Coronary artery (tissue), 2 donors: ENCODE measurements around the gene STAC2.

Experiments used
- DNase-seq: peaks from one replicate; pipeline ENCODE4 v3.0.0-alpha.2; 2017; ENCODE audit warnings: low spot score
- H3K27ac ChIP-seq, 2 donors: fragments of 200-600 bp; sonication (generic); one replicate each; pipeline ENCODE4 v1.5.1; 2016 to 2019
- H3K4me3 ChIP-seq: fragments of 200-600 bp; sonication (generic); 2 replicates; pipeline ENCODE4 v1.5.1; 2016; ENCODE audit warnings: mild to moderate bottlenecking, moderate library complexity
- TF ChIP-seq, protein P1 (sequence below): fragments of 200-600 bp; sonication (generic); IDR thresholded peaks from one replicate; pipeline ENCODE4 v1.5.1; 2019; ENCODE audit warnings: antibody characterized with exemption

The STAC2 gene

GRCh38 chr17:39198186-39198566, 27.6 kb downstream of the STAC2 start:
- H3K27ac ChIP-seq, result peak overlapping the region; percentile 92 to 99
- H3K4me3 ChIP-seq, result peak overlapping the region; percentile 97
- TF ChIP-seq, protein P1, sequence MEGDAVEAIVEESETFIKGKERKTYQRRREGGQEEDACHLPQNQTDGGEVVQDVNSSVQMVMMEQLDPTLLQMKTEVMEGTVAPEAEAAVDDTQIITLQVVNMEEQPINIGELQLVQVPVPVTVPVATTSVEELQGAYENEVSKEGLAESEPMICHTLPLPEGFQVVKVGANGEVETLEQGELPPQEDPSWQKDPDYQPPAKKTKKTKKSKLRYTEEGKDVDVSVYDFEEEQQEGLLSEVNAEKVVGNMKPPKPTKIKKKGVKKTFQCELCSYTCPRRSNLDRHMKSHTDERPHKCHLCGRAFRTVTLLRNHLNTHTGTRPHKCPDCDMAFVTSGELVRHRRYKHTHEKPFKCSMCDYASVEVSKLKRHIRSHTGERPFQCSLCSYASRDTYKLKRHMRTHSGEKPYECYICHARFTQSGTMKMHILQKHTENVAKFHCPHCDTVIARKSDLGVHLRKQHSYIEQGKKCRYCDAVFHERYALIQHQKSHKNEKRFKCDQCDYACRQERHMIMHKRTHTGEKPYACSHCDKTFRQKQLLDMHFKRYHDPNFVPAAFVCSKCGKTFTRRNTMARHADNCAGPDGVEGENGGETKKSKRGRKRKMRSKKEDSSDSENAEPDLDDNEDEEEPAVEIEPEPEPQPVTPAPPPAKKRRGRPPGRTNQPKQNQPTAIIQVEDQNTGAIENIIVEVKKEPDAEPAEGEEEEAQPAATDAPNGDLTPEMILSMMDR, result no peak
- no peak for DNase-seq

GRCh38 chr17:39197380-39198185, 28.2 kb downstream of the STAC2 start, which contains the start of gene CACNB1:
CACNB1 (minus strand) TSS chr17:39197669; CDS start chr17:39197495, 174 bp downstream.
- TF ChIP-seq, protein P1, result no peak
- H3K4me3 ChIP-seq, result peak within 1 kb of the TSS; percentile 97
- no peak for DNase-seq
- H3K27ac ChIP-seq, result peak within 1 kb of the TSS; percentile 92 to 99

- DNase-seq, result no peak
Observed at GRCh38 chr17:39196808-39197291, 28.9 kb downstream of the STAC2 start.

DNA sequence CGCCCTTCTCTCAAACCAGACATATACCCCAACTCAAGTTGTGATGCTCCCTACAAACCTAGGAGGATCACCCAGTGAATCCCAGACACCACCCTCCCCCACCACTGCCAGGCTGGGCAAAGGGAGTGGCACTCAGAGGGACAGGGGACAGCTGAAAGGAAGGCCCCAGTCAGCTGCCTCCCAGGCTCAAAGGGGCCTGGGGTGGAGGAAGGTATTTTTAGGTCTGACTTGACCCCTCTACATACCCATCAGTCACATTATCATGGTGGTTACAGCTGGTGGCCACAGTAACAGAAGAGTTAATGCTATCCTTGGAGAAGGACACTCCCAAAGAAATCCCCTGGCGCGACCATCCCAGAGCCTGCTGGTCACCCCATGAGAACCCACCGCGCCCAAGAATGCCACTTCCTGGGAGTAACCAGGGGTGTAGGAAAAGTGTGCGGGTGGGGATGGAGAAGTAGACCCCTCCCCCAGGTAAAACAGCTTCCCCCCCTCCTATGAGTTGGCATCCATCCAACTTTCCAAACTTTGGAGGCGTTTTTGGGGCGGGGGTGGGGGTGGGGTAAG, 29.4 kb downstream of the STAC2 start:
- Histone ChIP-seq H3K4me3 (peak overlapping the region; percentile 97), H3K27ac (peak overlapping the region; percentile 92 to 99)
- DNase-seq, result no peak
- TF ChIP-seq, protein P1, result no peak

More at GRCh38 chr17:39196808-39197291, 28.9 kb downstream of the STAC2 start:
- TF ChIP-seq, protein P1, result no peak
- H3K4me3 ChIP-seq, result peak overlapping the region; percentile 97
- peak overlapping the region; percentile 92 to 99 for H3K27ac ChIP-seq

GRCh38 chr17:39195568-39196160, 30.1 kb downstream of the STAC2 start:
- Histone ChIP-seq H3K4me3 (peak overlapping the region; percentile 97), H3K27ac (peak overlapping the region; percentile 92 to 99)
- no peak for DNase-seq
- TF ChIP-seq, protein P1, result no peak

DNA sequence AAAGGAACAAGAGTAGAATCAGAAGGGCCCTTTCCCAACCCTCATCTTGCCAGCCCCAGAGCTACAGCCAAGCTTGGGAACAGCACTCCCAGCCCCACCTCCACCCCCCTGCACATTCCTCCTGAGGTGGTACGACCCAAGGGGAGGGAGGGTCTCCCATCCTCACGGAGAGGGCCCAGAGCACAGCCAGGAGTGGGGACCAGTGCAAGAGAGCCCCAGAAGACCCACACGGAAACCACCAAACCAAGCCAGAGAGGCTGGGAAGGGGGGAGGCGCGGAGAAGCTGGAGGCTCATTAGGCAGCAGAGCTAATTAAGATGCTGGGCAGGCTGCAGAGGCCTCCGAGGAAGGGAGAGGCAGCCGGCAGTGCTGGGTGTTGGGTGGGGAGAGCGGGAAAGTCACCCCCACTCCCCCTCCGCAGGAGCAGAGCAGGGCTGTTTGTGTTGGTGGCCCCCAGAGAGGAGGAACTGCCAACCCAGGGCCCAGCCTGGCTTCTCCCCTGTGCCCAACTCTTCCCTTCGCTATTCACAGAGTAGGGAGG, 30.7 kb downstream of the STAC2 start:
- H3K27ac ChIP-seq, result peak overlapping the region; percentile 92 to 99
- no peak for DNase-seq

More for the DNA sequence above, 30.7 kb downstream of the STAC2 start:
- TF ChIP-seq, protein P1, result no peak
- peak overlapping the region; percentile 97 for H3K4me3 ChIP-seq
